HG03469 (cell line): ENCODE measurements around the gene ZNF853.
"Not testable (repeated sequence)": the region's sequence is repeated elsewhere in the genome, so short reads cannot be mapped to it uniquely, and the experiment has no call there.

ENCODE experiments used
- ATAC-seq: cut with Tn5 transposase; IDR thresholded peaks from one replicate; pipeline ENCODE4 v1.9.1; 2021; ENCODE audit warnings: mild to moderate bottlenecking, moderate library complexity, moderate number of reproducible peaks; ENCODE audit not compliant: unreplicated experiment

ZNF853 gene

DNA sequence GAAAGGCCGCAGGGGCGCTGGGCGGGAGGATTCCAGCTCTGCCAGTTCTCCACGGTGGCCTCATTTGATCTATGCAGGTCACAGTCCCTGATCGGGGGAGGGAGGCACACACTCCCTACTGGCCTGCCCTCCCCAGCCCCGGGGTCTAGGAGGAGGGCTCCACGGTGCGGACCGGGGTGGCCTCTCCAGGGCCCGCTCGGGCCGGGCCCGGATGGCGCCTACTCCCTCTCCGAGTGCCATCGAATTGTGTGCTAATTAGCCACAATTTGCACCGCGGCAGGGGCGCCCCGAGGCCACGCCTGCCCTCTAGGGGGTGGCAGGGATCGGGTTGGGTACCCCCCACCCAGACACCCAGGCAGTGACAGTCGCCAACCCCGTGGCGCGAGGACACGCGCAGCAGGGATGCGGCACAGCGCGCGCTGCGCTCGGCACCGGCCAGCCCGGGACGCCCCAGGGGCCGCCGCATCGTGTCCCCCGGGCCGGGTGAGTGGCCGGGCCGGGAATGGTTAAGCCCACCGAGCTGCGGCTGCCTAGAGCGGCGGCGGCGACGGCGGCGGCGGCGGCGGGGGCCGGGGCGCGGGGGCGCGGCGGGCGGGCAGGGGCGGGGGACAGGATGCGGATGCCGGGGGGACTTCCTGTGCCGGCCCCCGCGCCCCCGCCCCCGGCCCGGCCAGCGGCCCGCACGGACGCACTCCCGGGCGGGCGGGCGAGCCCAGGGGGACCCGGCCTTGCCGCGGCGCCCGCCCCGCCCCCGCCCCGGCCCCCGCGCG, at the start of gene ZNF853:
Gene ZNF853, plus strand, starts transcription at position 658 of the 770 bp plus-strand sequence. CDS start 565 bp downstream, outside the sequence.
- no peak for ATAC-seq

DNA sequence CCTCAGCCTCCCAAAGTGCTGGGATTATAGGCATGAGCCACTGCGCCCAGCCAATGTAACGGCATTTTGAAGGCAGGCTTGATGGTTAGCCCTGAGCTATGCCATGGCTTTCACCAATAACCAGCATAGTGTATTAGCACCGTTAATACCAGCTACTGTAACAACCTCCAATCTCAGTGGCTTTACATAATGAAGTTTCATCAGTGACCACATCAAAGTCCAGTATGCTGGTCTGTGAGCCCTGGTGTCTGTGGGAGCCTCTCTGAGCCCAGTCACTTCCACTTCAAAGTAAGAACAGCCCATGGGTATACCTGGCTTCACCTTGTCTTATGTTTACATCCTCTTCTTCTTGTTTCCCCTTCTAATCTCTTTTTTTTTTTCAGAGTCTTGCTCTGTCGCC, 49.8 kb upstream of the ZNF853 start:
- ATAC-seq, result no peak

DNA sequence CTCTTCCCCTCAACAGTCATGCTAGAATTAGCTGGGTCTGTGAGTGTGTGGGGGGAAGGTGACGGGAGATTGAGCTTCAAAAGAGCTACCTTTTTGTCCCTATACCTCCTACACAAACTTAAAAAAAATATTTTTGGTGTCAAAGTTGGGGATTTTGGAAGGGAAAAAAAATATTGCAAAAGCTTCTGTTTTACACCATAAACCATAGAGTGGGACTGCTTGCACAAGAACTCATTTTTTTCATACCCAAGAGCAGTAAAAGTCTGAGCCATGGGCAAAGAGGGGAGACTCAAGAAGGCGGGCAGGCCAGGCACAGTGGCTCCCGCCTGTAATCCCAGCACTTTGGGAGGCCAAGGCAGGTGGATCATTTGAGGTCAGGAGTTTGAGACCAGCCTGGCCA, 47.5 kb upstream of the ZNF853 start:
- ATAC-seq, result no peak

DNA sequence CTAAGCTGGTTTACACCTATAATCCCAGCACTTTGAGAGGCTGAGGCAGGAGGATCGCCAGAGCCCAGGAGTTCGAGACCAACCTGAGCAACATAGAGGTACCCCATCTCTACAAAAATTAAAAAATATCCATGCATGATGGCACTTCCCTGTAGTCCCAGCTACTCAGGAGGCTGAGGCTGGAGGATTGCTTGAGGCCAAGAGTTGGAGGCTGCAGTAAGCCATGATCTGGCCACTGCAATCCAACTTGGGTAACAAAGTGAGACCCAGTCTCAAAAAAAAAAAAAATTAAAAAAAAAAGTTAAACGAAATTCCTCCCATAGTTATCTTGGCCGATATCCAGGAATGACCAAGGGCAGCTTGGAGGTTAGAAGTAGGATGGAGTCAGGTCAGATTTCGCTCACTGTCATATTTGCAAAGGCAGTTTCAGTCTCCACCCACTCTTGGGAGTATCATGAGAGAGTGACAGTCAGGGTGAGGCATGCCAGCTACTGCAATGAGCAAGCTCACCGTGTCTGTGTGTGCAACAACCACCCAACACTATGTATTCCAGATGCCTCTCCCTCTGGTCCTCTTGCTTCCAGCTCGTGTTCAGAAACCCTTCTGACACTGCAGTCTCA, 44.1 kb upstream of the ZNF853 start:
- no peak for ATAC-seq

DNA sequence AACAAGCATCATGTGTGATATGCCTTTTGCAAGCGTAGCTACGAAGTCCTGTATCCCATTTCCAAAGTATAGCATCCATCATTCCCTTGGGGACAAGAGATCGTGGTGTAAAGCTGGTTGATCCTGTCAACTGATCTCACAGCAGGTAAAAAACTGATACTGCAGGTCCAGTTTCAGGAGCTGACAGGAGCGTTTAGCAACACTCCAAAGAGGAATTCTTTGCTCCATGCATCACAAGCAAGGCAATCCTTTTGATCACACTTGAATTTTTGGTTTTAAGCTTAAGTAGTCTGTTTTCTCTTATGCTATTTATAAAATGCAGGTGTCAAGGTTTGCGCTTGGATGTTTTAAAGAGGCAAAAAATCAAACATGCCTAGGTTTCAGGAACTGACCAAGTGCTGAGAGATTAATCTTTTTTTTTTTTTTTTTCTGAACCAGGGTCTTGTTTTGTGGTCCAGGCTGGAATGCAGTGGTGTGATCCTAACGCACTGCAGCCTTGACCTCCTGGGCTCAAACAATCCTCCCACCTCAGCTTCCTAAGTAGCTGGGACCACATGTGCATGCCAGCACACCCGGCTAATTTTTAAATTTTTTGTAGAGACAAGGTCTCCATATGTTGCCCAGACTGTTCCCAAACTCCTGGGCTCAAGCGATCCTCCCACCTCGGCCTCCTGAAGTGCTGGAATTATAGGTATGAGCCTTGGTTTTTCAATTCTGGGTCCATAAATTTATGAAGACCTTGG, 40.0 kb upstream of the ZNF853 start:
- ATAC-seq, result no peak

DNA sequence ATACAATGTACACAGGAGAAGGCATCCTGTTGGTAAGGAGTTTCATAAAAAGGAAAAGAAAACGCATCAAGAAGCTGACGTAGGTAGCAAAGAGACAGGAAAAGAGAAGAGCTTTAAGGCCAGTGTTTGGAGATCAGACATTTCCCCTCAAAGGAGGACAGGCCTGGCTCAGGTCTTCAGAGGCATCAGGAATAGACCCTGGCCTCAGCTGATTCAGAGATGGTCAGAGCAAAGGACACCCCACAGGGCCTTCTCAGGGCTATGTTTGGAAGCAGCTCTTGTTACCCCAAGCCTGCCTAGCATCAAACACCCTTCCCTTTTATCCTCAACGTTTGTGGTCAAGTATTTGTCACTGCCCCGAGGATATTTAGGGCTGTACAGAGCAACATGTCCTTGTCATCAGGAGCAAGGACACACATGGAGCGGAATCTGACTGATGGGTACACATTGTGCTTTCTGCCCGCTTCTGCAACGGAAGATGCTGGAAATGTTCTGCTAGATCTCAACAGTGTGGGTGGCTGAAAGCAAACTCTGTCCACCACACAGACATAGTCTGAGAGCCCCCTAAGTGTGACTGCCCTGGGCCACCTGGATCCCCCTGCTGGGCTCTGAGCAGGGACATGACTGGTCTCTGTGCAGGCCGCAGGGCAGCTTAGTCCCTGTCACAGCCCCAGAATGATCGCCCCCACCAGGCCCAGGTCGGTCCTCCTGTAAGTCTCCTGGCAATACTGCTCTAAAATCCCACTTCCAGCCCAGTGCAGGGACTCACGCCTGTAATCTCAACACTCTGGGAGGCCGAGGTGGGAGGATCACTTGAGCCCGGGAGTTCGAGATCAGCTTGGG, 39.2 kb upstream of the ZNF853 start:
- no peak for ATAC-seq

DNA sequence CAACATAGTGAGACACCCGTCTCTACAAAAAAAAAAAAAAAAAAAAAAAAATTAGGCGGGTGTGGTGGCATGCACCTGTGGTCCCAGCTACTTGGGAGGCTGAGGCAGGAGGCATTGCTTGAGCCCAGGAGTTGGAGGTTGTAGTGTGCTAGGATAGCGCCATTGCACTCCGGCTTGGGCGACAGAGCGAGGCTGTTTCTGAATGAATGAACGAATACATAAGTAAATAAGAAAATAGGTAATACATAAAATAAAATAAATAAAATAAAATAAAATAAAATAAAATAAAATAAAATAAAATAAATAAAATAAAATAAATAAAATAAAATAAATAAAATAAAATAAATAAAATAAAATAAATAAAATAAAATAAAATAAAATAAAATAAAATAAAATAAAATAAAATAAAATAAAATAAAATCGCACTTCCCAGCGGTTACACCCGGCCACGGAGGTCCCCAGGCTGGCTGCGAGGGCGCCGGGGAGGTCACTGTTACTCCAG, 38.5 kb upstream of the ZNF853 start:
- not testable (repeated sequence) for ATAC-seq

DNA sequence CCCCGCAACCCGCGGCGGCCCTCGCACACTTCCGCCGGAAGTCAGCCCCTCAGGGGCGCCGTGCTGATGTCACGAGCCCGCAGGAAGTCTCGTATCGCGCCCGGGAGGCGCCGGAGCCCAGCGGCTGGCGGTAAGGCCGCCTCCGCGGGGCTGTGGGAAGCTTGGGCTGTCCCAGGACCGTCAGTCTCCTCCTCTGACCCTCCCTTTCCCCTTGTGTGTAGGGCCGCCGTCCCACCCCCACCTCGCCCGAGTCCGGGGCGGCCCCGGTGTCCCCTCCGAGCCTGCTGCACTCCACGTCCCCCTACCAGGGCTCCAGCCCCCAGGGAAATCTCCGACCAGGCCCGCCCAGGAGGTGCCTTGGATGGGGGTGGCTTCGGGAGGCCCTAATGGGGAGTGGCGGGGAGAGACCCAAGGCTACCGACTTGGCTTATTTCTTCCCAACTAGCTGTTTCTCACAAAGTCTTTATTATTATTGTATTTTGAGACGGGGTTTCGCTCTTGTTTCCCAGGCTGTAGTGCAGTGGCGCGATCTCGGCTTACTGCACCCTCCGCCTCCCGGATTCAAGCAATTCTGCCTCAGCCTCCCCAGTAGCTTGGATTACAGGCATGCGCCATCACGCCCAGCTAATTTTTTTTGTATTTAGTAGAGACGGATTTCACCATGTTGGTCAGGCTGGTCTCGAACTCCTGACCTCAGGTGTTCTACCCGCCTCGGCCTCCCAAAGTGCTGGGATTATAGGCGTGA, 37.9 kb upstream of the ZNF853 start, which contains the start of gene ZDHHC4:
Gene ZDHHC4, plus strand, starts transcription at position 86 of the 745 bp plus-strand sequence. CDS start 3,108 bp downstream, outside the sequence.
- ATAC-seq, result peak; percentile 90

DNA sequence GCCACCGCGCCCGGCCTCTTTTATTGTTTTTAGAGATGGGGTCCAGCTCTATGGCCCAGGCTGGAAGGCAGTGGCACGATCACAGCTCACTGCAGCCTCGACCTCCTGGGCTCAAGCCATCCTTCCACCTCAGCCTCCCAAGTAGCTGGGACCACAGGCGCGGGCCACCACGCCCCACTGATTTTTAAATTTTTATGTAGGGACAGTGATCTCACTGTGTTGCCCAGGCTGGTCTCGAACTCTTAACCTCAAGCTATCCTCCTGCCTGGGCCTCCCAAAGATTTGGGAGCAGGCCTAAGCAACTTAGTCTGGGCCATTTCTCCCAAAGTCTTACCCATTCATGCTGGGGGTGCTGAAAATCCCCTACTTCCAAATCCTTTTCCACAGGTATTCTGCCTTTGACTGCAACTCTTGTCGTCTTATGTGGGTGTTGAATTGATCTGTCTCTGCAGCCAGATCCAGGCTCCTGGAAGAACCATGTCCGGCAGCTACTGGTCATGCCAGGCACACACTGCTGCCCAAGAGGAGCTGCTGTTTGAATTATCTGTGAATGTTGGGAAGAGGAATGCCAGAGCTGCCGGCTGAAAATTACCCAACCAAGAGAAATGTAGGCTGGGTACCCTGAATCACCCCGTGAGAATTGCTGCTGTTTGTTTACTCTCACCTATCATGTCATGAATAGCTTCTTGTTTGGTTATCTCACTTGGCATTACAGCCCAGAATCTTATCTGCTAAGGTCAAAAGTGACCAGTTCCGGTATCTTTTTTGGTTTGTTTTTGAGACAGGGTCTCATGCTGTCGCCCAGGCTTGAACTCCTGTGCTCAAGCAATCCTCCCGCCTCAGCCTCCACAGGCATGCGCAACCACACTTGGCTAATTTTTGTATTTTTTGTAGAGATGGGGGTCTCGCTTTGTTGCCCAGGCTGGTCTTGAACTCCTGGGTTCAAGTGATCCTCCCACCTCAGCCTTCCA, 37.0 kb upstream of the ZNF853 start:
- ATAC-seq, result no peak

DNA sequence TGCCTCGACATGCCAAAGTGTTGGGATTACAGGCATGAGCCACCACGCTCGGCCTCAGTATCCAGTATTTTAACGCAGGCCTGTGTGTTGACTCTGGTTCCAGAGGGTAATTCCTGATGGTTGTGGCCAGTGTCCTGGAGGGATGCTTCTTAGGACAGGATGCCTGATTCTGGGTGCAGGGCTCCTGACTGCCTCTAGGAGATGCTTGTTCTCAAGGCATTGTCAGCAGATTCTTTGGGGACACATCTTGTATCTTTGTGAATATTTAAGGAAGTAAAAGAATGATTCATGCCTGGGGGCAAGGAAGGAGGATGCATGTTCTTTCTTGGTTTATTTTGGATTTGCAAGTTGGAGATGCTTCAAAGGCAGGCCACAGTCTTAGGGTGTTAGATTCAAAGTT, 36.0 kb upstream of the ZNF853 start:
- ATAC-seq, result no peak

DNA sequence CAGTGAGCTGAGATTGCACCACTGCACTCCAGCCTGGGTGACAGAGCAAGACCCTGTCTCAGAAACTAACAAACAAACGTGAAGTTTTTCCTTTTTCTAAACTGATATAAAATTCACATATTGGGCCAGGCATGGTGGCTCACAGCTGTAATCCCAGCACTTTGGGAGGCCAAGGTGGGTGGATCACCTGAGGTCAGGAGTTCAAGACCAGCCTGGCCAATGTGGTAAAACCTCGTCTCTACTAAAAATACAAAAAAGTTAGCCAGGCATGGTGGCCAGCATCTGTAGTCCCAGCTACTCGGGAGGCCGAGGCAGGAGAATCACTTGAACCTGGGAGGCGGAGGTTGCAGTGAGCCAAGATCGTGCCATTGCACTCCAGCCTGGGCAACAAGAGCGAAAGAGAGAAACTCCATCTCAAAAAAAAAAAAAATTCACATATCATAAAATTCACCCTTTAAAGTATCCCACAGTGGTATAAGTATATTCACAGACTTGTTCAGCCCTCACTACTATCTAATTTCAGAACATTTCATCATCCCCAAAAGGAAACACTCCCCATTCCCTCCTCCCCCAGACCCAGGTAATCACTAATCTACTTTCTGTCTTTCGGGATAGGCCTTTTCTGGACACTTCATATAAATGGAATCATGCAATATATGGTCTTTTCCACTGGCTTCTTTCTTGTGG, 29.5 kb upstream of the ZNF853 start:
- ATAC-seq, result not testable (repeated sequence)

DNA sequence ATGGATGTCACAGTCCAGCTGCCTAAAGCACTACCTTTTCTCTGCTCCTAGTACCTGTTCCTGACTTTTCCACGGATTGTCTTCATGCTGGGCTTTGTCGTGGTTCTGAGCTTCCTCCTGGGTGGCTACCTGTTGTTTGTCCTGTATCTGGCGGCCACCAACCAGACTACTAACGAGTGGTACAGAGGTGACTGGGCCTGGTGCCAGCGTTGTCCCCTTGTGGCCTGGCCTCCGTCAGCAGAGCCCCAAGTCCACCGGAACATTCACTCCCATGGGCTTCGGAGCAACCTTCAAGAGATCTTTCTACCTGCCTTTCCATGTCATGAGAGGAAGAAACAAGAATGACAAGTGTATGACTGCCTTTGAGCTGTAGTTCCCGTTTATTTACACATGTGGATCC, 26.8 kb upstream of the ZNF853 start:
- no peak for ATAC-seq

DNA sequence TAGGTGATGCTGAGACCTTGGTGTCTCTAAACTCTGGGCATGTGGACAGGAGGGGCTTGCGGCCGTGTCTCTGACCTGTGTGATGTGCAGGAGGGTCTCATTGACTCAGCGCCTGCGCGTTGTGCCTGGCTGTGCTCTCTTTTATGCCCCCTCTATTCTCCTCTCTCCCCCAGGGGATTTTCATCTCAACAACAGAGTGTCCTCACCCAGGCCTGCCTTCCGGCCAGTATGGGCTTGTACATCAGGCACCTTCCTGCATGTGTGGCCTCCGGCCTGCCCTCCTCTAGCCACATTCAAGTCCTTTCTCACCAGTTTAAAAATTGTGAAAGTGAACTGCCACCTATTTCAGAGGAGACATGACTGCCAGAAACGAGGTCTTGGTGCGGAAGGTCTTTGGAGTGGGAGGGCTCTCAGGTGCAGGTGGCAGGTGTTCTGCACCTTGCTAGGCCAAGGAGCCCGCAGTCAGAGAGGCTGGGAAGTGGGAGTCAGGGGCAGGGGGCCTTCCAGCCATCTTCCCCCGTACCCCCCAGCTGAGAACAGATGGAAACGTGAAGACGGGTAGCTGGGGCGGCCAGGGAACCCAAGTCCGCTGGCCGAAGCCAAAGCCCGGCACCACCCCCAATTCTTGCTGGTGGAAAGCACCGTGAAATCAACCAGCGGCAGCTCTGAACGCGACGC, 26.1 kb upstream of the ZNF853 start:
- no peak for ATAC-seq

DNA sequence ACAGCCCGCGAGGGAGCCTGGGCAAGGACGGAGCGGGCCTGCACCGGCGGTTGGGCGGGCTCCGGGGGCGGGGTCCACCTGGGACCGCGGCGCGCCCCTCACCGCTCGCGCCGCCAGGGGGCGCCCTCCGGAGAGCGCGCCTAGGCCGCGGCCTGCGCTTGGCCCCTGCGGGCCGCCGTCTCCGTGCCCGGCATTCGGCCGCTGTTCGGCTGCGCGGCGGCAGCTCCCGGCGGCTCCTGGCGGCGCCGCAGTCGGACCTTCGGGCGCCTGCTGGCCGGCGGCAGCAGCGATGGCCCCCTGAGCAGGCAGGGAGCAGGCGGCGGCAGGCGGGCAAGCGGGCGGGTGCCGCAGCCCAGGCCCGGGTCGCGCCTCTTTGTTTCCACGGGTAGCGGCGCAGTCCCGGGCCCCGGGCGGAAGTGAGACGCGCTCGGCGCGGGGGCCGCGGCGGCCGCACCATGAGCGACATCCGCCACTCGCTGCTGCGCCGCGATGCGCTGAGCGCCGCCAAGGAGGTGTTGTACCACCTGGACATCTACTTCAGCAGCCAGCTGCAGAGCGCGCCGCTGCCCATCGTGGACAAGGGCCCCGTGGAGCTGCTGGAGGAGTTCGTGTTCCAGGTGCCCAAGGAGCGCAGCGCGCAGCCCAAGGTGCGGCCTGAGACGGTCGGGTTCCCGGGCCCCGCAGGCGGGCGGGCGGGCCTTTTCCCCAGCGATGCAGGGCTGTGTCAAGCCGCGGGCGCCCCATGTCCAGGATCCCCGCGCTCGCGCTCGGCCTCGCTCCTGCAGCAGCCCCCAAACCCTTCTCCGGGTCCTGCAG, 25.4 kb upstream of the ZNF853 start, which contains the start of gene INTS15:
Gene INTS15, plus strand, starts transcription at position 193 of the 816 bp plus-strand sequence. Its CDS starts 263 bp downstream, at position 456.
- ATAC-seq, result peak; percentile 75

DNA sequence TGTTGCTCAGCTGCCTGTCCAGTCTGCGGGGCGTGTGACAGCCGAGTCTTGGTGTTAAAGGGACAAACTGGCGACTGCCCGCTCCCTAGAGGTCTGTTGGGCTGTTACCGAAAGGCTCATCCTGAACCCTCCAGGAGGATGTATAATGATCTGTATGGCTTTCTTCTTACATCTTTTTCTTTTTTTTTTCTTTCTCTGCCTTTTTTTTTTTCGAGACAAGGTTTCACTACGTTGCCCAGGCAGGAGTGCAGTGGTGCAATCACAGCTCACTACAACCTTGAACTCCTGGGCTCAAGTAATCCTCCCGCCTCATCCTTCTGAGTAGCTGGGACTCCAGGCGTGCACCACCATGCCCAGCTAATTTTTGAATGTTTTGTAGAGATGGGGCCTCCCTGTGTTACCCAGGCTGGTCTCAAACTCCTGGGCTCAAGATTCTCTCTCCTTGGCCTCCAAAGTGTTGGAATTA, 24.7 kb upstream of the ZNF853 start:
- ATAC-seq, result peak; percentile 10

DNA sequence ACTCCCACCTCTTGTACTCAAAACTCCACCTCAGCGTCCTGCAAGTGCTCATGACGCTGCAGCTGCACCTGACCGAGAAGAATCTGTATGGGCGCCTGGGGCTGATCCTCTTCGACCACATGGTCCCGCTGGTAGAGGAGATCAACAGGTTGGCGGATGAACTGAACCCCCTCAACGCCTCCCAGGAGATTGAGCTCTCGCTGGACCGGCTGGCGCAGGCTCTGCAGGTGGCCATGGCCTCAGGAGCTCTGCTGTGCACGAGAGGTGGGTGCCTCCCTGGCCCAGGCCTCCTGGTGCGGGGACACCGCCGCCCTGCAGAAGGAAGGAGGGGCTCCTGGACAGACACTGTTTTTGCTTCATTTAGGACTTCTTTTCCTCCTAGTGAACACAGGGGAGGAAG, 15.3 kb upstream of the ZNF853 start:
- no peak for ATAC-seq
